Naive B cell (primary cell): ENCODE data around the gene CLCN4. TPM values are rescaled to one million over a fixed set of nuclear protein-coding genes. Genes with fewer than 3 reads are reported as not detected.
A peak's percentile ranks its signal among the peaks of the same experiment; 100 is the strongest.

Source experiments
- ATAC-seq, 2 donors: fragments of 150-1000 bp; cut with Tn5 transposase; 2 replicates each; pipeline ENCODE4 v1.10.0; 2021; ENCODE audit warnings: low read depth in 2 of 2, mild to moderate bottlenecking in 2 of 2, moderate library complexity in 2 of 2
- DNase-seq: peaks from one replicate; pipeline ENCODE4 v3.0.0; 2022
- H3K27ac Mint-ChIP-seq, 6 donors: one replicate each; pipeline ENCODE4 v1.8.0; 2020 to 2022; ENCODE audit warnings: mild to moderate bottlenecking in 6 of 6, mixed read lengths in 6 of 6, moderate library complexity in 5 of 6, inconsistent platforms in 2 of 6
- H3K27me3 Mint-ChIP-seq, 3 donors: one replicate each; pipeline ENCODE4 v1.8.0; 2021 to 2022; ENCODE audit warnings: mixed read lengths in 3 of 3, mild to moderate bottlenecking in 1 of 3
- H3K36me3 Mint-ChIP-seq, 2 donors: one replicate each; pipeline ENCODE4 v1.8.0; 2020 to 2022; ENCODE audit warnings: mixed read lengths in 2 of 2, inconsistent platforms in 1 of 2, mild to moderate bottlenecking in 1 of 2
- H3K4me1 Mint-ChIP-seq, 3 donors: one replicate each; pipeline ENCODE4 v1.8.0; 2020 to 2022; ENCODE audit warnings: mixed read lengths in 3 of 3, inconsistent platforms in 1 of 3, mild to moderate bottlenecking in 1 of 3, moderate library complexity in 1 of 3
- H3K4me3 Mint-ChIP-seq, 8 donors: one replicate each; pipeline ENCODE4 v1.8.0; 2020 to 2022; ENCODE audit warnings: mild to moderate bottlenecking in 8 of 8, mixed read lengths in 8 of 8, moderate library complexity in 8 of 8, inconsistent platforms in 2 of 8
- H3K9me3 Mint-ChIP-seq, 7 donors: one replicate each; pipeline ENCODE4 v1.8.0; 2020 to 2022; ENCODE audit warnings: mixed read lengths in 7 of 7, mild to moderate bottlenecking in 5 of 7, inconsistent platforms in 2 of 7, moderate library complexity in 1 of 7
- polyA plus RNA-seq, 6 donors: library from polyadenylated mRNA; unstranded; fragments of 300-500 nt; fragmentation: Illumina TruSeq; gene quantifications; one replicate each; pipeline ENCODE4 v1.2.3, GENCODE V29; 2021; ENCODE audit warnings: low read depth in 6 of 6

The CLCN4 gene
- 10 to 100 TPM; 10.1 to 46.1 (median 28.8) TPM for polyA plus RNA-seq

- H3K27ac Mint-ChIP-seq, result peak within 1 kb of the TSS; percentile 81 to 93 (median 90)
- H3K4me1 Mint-ChIP-seq, result peaks cover 22 to 42% (median 33%) of the 10 kb centered on the region in 3 donors
- peaks cover 4 to 13% of the 10 kb centered on the region in 2 donors for H3K36me3 Mint-ChIP-seq
- DNase-seq (peak; percentile 61), ATAC-seq (peak; percentile 86 to 87)
- peak within 1 kb of the TSS; percentile 82 to 94 (median 89) for H3K4me3 Mint-ChIP-seq
- peaks cover 0 to 21% (median 0%) of the 10 kb centered on the region in 3 donors for H3K27me3 Mint-ChIP-seq
- peaks cover 0 to 2% (median 0%) of the 10 kb centered on the region in 7 donors for H3K9me3 Mint-ChIP-seq
Observed at GRCh38 chrX:10156199-10157031, at the start of gene CLCN4. Gene CLCN4, plus strand, starts transcription at chrX:10156975. Its CDS starts 28,058 bp downstream, at chrX:10185033.

- Mint-ChIP-seq H3K27me3 (no peaks in the 10 kb centered on the region), H3K4me3 (peak overlapping the region in 3 of 8 donors; percentile 18 to 81 (median 78)), H3K4me1 (peaks cover 35 to 86% (median 45%) of the 10 kb centered on the region in 3 donors), H3K36me3 (no peaks in the 10 kb centered on the region), H3K27ac (peak overlapping the region in 5 of 6 donors; percentile 71 to 98 (median 94)), H3K9me3 (peaks cover 0 to 3% (median 0%) of the 10 kb centered on the region in 7 donors)
- ATAC-seq (no peak), DNase-seq (no peak)
Observed at GRCh38 chrX:10107483-10107882, 49.3 kb upstream of the CLCN4 start.

DNA sequence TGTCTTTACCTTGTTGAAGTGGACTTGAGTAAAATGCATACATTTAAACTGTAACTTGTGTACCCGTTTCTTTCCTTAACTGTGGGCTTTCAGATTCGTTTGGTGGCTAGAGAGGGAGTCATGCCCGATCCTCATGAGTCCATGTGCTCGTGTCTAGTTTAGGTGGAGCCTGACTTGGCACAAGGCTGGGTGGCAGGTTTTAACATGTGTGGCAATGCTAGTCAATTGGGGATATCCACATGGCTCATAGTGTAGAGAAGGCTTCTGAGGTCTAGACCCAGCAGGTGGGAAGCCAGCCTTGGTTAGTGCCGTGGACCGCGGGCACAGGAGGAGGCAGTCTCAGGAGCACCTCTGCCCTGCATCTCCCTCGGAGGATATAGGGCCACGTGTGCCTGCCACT lies 48.5 kb upstream of the CLCN4 start:
- Mint-ChIP-seq H3K27me3 (no peaks in the 10 kb centered on the region), H3K4me3 (peak overlapping the region in 6 of 8 donors; percentile 44 to 87 (median 78)), H3K4me1 (peaks cover 38 to 87% (median 53%) of the 10 kb centered on the region in 3 donors), H3K9me3 (peaks cover 0 to 3% (median 0%) of the 10 kb centered on the region in 7 donors), H3K36me3 (no peaks in the 10 kb centered on the region), H3K27ac (peak overlapping the region in 5 of 6 donors; percentile 62 to 98 (median 92))
- ATAC-seq (no peak), DNase-seq (no peak)

DNA sequence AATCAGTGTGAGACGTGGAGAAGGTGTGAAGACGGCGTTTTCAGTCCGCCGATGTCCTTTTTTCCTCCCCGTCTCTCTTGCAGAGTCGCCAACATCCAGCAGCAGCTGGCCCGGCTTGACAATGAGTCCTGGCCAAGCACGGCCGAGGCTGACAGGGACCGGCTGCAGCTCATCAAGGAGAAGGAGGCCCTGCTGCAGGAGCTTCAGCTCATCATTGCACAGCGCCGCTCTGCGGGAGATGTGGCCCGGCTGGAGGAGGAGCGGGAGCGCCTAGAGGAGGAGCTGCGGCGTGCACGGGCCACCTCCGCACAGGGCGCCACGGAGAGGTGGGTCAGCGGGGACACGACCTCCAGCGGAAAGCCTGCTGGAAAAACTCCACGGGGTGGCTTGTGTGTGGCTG lies 47.1 kb upstream of the CLCN4 start:
- Mint-ChIP-seq H3K27me3 (no peaks in the 10 kb centered on the region), H3K4me1 (peaks cover 40 to 86% (median 54%) of the 10 kb centered on the region in 3 donors), H3K4me3 (peak overlapping the region in 7 of 8 donors; percentile 68 to 87 (median 78)), H3K9me3 (no peaks in the 10 kb centered on the region), H3K36me3 (no peaks in the 10 kb centered on the region), H3K27ac (peak overlapping the region in 5 of 6 donors; percentile 87 to 98 (median 97))
- DNase-seq, result no peak
- no peak for ATAC-seq

- peak overlapping the region; percentile 92 to 99 (median 98) for H3K27ac Mint-ChIP-seq
- ATAC-seq, result no peak
Observed at GRCh38 chrX:10110316-10110935, 46.3 kb upstream of the CLCN4 start.

GRCh38 chrX:10110984-10111363 lies 45.8 kb upstream of the CLCN4 start:
- Mint-ChIP-seq H3K36me3 (no peaks in the 10 kb centered on the region), H3K9me3 (no peaks in the 10 kb centered on the region), H3K27ac (peak overlapping the region; percentile 92 to 99 (median 98)), H3K4me1 (peaks cover 34 to 80% (median 47%) of the 10 kb centered on the region in 3 donors), H3K27me3 (no peaks in the 10 kb centered on the region), H3K4me3 (peak overlapping the region; percentile 79 to 92 (median 84))
- ATAC-seq (peak; percentile 66 to 72), DNase-seq (no peak)

More at GRCh38 chrX:10110316-10110935, 46.3 kb upstream of the CLCN4 start:
- Mint-ChIP-seq H3K4me3 (peak overlapping the region; percentile 79 to 92 (median 84)), H3K27me3 (no peaks in the 10 kb centered on the region), H3K9me3 (no peaks in the 10 kb centered on the region), H3K4me1 (peaks cover 38 to 85% (median 52%) of the 10 kb centered on the region in 3 donors), H3K36me3 (no peaks in the 10 kb centered on the region)
- no peak for DNase-seq

- Mint-ChIP-seq H3K4me3 (peak overlapping the region; percentile 79 to 92 (median 83)), H3K36me3 (peaks cover 0 to 4% of the 10 kb centered on the region in 2 donors), H3K4me1 (peaks cover 34 to 81% (median 49%) of the 10 kb centered on the region in 3 donors), H3K9me3 (no peaks in the 10 kb centered on the region), H3K27ac (peak overlapping the region; percentile 92 to 99 (median 98)), H3K27me3 (no peaks in the 10 kb centered on the region)
- DNase-seq (peak; percentile 83), ATAC-seq (peak; percentile 65 to 74)
Observed at GRCh38 chrX:10111364-10112148, 45.2 kb upstream of the CLCN4 start.

DNA sequence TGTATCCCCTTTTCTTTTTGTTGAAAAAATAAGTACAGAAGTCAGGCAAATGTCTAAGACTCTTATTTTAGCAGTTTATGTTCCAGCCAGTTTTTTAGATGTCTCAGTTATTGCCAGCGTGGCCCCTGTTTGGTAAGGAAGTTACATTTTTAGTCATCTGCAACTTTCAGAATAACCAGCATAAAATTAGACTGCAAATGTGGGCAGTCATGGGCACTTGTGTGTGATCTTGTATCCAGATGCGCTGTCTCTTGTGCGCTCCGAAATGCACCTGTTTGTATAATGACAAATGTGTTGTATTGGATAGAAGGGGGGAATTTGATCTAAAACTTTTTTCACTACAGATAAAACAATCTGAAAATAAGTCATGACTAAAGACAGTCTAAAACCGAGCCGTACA lies 44.3 kb upstream of the CLCN4 start:
- Mint-ChIP-seq H3K9me3 (no peaks in the 10 kb centered on the region), H3K27me3 (no peaks in the 10 kb centered on the region), H3K4me3 (peak overlapping the region; percentile 7 to 86 (median 80)), H3K4me1 (peaks cover 37 to 76% (median 51%) of the 10 kb centered on the region in 3 donors), H3K27ac (peak overlapping the region in 5 of 6 donors; percentile 50 to 98 (median 97)), H3K36me3 (peaks cover 0 to 5% of the 10 kb centered on the region in 2 donors)
- ATAC-seq (no peak), DNase-seq (no peak)

DNA sequence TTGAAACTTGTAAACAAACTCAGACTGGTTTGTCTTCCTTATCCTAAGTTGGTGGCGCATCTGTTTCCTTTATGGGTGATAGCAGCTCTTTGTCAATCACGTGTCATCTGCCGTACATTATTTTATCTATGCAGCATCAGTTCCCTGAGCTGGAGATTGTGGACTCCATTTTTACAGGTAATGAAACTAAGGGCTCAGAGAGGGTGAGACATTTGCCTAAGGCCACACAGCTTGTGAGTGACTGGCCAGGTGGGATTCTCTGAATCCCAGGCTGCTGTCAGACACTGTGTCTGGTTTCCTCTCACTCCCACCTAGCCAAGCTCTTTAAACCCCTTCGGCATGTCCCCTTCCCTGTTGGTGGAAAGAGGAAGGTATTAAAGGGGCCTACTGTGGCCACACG lies 41.7 kb upstream of the CLCN4 start:
- H3K4me1 Mint-ChIP-seq, result peaks cover 33 to 79% (median 55%) of the 10 kb centered on the region in 3 donors
- H3K27me3 Mint-ChIP-seq, result no peaks in the 10 kb centered on the region
- H3K9me3 Mint-ChIP-seq, result no peaks in the 10 kb centered on the region
- H3K27ac Mint-ChIP-seq, result peak overlapping the region in 4 of 6 donors; percentile 29 to 78 (median 62)
- peak overlapping the region in 2 of 8 donors; percentile 29 to 68 for H3K4me3 Mint-ChIP-seq
- DNase-seq (no peak), ATAC-seq (no peak)
- H3K36me3 Mint-ChIP-seq, result peaks cover 8 to 15% of the 10 kb centered on the region in 2 donors

GRCh38 chrX:10117301-10117700 lies 39.5 kb upstream of the CLCN4 start:
- peaks cover 15% of the 10 kb centered on the region in 2 donors for H3K36me3 Mint-ChIP-seq

GRCh38 chrX:10117864-10118377 lies 38.9 kb upstream of the CLCN4 start:
- Mint-ChIP-seq H3K4me3 (peak overlapping the region; percentile 46 to 84 (median 74)), H3K4me1 (peaks cover 44 to 81% (median 60%) of the 10 kb centered on the region in 3 donors), H3K9me3 (no peaks in the 10 kb centered on the region), H3K36me3 (peaks cover 15% of the 10 kb centered on the region in 2 donors), H3K27ac (peak overlapping the region in 5 of 6 donors; percentile 68 to 91 (median 80)), H3K27me3 (no peaks in the 10 kb centered on the region)
- ATAC-seq, result peak in 1 of 2 donors; percentile 4
- DNase-seq, result no peak

More at GRCh38 chrX:10117301-10117700, 39.5 kb upstream of the CLCN4 start:
- DNase-seq (no peak), ATAC-seq (no peak)
- peak overlapping the region in 3 of 6 donors; percentile 68 to 91 (median 81) for H3K27ac Mint-ChIP-seq
- peak overlapping the region in 4 of 8 donors; percentile 30 to 84 (median 60) for H3K4me3 Mint-ChIP-seq
- peaks cover 41 to 81% (median 62%) of the 10 kb centered on the region in 3 donors for H3K4me1 Mint-ChIP-seq
- no peaks in the 10 kb centered on the region for H3K9me3 Mint-ChIP-seq
- H3K27me3 Mint-ChIP-seq, result no peaks in the 10 kb centered on the region

- Mint-ChIP-seq H3K27me3 (no peaks in the 10 kb centered on the region), H3K4me1 (peaks cover 40 to 81% (median 55%) of the 10 kb centered on the region in 3 donors), H3K27ac (peak overlapping the region in 5 of 6 donors; percentile 68 to 91 (median 83)), H3K4me3 (peak overlapping the region in 5 of 8 donors; percentile 49 to 84 (median 77)), H3K36me3 (peaks cover 15% of the 10 kb centered on the region in 2 donors), H3K9me3 (no peaks in the 10 kb centered on the region)
- DNase-seq (no peak), ATAC-seq (no peak)
Observed at GRCh38 chrX:10118530-10118929, 38.2 kb upstream of the CLCN4 start.
